ENCODE results near the gene CEP152. TPM values are rescaled to one million over a fixed set of nuclear protein-coding genes. Genes with fewer than 3 reads are reported as not detected.

CEP152 gene
- total RNA-seq, 1 donor, result 5.2 TPM

DNA sequence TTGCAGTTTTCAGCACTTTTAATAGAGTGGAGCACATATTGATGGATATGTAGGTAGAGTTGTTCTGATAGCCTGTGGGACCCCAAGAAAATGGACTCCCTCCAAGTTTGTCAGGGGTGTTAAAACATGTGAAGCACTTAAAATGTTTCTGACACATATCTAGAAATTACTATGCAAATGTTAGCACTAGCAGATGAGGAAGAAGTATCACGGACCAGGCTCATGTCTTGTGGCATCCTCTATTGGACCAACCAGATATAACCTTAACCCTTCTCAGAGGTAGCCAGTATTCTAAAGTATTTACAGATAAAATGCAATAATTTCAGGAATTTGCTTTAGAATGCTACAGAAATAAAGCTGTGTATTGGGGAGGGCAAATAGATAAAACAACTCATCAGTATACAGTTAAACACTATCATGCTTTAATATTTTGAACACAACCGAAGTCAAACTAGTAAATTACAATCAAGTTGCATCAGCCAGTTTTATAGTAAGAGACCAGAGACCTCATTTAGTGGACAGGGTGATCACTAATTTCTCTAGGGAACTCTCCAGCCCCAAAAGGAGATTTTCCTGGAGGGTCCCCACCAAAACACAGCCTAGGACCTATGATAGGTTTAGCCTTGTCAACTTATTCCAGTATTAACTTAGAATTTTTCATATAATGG is 108.2 kb downstream of the CEP152 start:
- DNase-seq (ENCODE audit: low read depth), result no peak
- TF ChIP-seq, protein P1, sequence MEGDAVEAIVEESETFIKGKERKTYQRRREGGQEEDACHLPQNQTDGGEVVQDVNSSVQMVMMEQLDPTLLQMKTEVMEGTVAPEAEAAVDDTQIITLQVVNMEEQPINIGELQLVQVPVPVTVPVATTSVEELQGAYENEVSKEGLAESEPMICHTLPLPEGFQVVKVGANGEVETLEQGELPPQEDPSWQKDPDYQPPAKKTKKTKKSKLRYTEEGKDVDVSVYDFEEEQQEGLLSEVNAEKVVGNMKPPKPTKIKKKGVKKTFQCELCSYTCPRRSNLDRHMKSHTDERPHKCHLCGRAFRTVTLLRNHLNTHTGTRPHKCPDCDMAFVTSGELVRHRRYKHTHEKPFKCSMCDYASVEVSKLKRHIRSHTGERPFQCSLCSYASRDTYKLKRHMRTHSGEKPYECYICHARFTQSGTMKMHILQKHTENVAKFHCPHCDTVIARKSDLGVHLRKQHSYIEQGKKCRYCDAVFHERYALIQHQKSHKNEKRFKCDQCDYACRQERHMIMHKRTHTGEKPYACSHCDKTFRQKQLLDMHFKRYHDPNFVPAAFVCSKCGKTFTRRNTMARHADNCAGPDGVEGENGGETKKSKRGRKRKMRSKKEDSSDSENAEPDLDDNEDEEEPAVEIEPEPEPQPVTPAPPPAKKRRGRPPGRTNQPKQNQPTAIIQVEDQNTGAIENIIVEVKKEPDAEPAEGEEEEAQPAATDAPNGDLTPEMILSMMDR (IDR thresholded peaks at IDR 0.05; ENCODE audit: insufficient read depth, low read depth, low read length), result no peak
- H3K4me3 ChIP-seq (ENCODE audit: low read depth, low read length), result no peak overlapping the region

- no peak for DNase-seq (ENCODE audit: low read depth)
- TF ChIP-seq, protein P1 (IDR thresholded peaks at IDR 0.05; ENCODE audit: insufficient read depth, low read depth, low read length), result no peak
- H3K4me3 ChIP-seq (ENCODE audit: low read depth, low read length), result no peak overlapping the region
Measured at GRCh38 chr15:48696627-48697312, 114.1 kb downstream of the CEP152 start.

GRCh38 chr15:48695827-48696573 is 114.9 kb downstream of the CEP152 start:
- TF ChIP-seq, protein P1 (IDR thresholded peaks at IDR 0.05; ENCODE audit: insufficient read depth, low read depth, low read length), result no peak
- DNase-seq (ENCODE audit: low read depth), result no peak
- H3K4me3 ChIP-seq (ENCODE audit: low read depth, low read length), result no peak overlapping the region

DNA sequence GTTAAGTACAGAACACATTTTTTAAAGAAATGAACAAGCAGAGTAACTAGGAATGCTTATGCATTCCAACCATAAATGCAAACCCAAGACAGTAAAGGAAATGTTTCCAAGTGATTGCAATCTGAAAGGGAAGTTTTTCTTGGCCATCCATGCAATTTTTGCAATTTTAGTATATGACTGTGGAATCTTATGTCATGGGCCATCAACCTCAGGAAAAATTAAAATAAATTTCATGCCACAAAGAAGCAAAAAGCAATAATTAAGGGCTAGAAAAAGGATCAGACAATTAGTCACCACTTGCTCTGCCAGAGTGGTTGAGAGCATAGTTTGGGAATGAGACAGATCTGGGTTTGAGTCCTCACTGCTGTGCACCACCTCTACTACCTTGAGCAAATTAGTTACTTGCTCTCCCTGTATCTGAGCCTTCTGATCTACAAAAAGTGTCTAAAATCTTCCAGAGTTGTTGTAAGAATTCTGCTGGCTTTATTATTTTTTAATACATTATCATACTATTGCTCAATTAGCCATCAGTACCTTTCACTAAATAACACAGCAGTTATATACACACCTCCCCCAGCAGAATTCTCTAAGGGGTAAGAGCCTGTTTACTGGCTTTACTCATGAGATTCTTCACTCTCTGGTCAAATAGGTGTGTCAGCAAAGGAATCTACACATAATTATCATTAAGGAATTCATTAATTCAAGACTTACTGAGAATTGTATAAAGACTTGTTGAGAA is 115.6 kb downstream of the CEP152 start:
- TF ChIP-seq, protein P1 (IDR thresholded peaks at IDR 0.05; ENCODE audit: insufficient read depth, low read depth, low read length), result no peak
- DNase-seq (ENCODE audit: low read depth), result peak; percentile 78
- H3K4me3 ChIP-seq (ENCODE audit: low read depth, low read length), result no peak overlapping the region

DNA sequence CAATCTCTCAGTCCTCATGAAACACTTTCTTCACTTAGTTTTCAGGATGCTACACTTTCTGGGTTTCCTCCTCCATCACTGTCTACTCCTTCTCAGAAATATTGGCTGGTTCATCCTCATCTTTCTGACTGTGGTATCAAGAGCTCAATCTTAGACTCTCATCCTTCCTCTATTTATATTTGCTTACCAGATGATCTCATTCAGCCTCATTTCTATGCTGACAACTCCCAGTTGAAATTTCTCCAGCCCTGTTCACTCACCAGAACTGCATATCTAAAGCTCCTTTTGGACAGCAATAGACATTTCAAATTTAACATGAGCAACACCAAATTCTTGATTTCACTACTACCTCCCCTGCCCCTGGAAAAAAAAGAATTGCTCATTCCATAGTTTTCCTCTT is 117.4 kb downstream of the CEP152 start:
- TF ChIP-seq, protein P1 (IDR thresholded peaks at IDR 0.05; ENCODE audit: insufficient read depth, low read depth, low read length), result no peak
- peak; percentile 27 for DNase-seq (ENCODE audit: low read depth)
- H3K4me3 ChIP-seq (ENCODE audit: low read depth, low read length), result no peak overlapping the region

- DNase-seq (ENCODE audit: low read depth), result no peak
- no peak overlapping the region for H3K4me3 ChIP-seq (ENCODE audit: low read depth, low read length)
- TF ChIP-seq, protein P1 (IDR thresholded peaks at IDR 0.05; ENCODE audit: insufficient read depth, low read depth, low read length), result no peak
Measured at GRCh38 chr15:48688493-48688892, 122.4 kb downstream of the CEP152 start.

Measured in fibroblast of villous mesenchyme (primary cell).